ENCODE measurements around the gene AHDC1. TPM values are rescaled to one million over a fixed set of nuclear protein-coding genes. Genes with fewer than 3 reads are reported as not detected.

The AHDC1 gene
- total RNA-seq, 1 experiment from 2014 or later, result 33.7 TPM

GRCh38 chr1:27507960-27508665 is 95.8 kb downstream of the AHDC1 start:
- intact Hi-C loops (cut with micrococcal nuclease), result no loop called here
- DNase-seq (ENCODE audit: low read depth, low spot score), result no peak
- H3K9ac ChIP-seq (ENCODE audit: low read length), result no peak overlapping the region
- H2AFZ ChIP-seq (ENCODE audit: low read depth, low read length, poor library complexity, severe bottlenecking), result no peak overlapping the region
- H3K27me3 ChIP-seq (ENCODE audit: insufficient read depth, low read length), result no peaks in the 10 kb centered on the region
- H3K4me1 ChIP-seq (ENCODE audit: control insufficient read depth in 1 of 2, insufficient read depth in 2 of 2, low read length in 2 of 2), result peaks cover 3 to 26% of the 10 kb centered on the region in 2 experiments; a peak in 3 of 4 replicates
- peak; percentile 78 for ATAC-seq
- H3K9me3 ChIP-seq (ENCODE audit: control insufficient read depth in 1 of 2, insufficient read depth in 1 of 2, low read depth in 1 of 2, low read length in 2 of 2), result no peaks in the 10 kb centered on the region
- ChIA-PET POLR2A (no interaction called here), CTCF (interaction anchor here (1.0 kb wide), 1 partner anchor 49 kb away, joined by 3 read pairs; no protein-coding TSS in a partner anchor), RAD21 (ENCODE audit: low non-redundant PET in 1 of 2, low total read pairs in 2 of 2, uncharacterized antibody in 2 of 2, unreplicated experiment in 2 of 2) (no interaction called here)
- no TSS peak for BruUV-seq (replicated peaks)
- no peak overlapping the region for H3K4me2 ChIP-seq (ENCODE audit: low read length)
- 0 out of 2 replicates have a peak, but pooled peaks have one; percentile 0 for TF ChIP-seq MAX (IDR thresholded peaks at IDR 0.05)
- TF ChIP-seq RAD21 (IDR thresholded peaks at IDR 0.05; ENCODE audit: low read depth), result peak; percentile 37; the same call in 1 of the 2 replicates
- TF ChIP-seq, protein P1, sequence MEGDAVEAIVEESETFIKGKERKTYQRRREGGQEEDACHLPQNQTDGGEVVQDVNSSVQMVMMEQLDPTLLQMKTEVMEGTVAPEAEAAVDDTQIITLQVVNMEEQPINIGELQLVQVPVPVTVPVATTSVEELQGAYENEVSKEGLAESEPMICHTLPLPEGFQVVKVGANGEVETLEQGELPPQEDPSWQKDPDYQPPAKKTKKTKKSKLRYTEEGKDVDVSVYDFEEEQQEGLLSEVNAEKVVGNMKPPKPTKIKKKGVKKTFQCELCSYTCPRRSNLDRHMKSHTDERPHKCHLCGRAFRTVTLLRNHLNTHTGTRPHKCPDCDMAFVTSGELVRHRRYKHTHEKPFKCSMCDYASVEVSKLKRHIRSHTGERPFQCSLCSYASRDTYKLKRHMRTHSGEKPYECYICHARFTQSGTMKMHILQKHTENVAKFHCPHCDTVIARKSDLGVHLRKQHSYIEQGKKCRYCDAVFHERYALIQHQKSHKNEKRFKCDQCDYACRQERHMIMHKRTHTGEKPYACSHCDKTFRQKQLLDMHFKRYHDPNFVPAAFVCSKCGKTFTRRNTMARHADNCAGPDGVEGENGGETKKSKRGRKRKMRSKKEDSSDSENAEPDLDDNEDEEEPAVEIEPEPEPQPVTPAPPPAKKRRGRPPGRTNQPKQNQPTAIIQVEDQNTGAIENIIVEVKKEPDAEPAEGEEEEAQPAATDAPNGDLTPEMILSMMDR (IDR thresholded peaks at IDR 0.05 in 2 of 3, conservative IDR thresholded peaks at IDR 0.05 in 1 of 3; ENCODE audit: borderline replicate concordance in 1 of 3, insufficient read depth in 1 of 3, low read depth in 2 of 3, low read length in 2 of 3), result no peak; a peak in 1 of 6 replicates
- H3K4me3 ChIP-seq (replicated peaks in 1 of 2; ENCODE audit: low read depth in 1 of 2, low read length in 2 of 2), result no peak overlapping the region
- no peaks in the 10 kb centered on the region for H3K36me3 ChIP-seq (ENCODE audit: control insufficient read depth in 1 of 2, insufficient read depth in 2 of 2, low read length in 2 of 2)
- no peaks in the 10 kb centered on the region for H3K79me2 ChIP-seq (ENCODE audit: insufficient read depth, low read length)
- H3K9me2 ChIP-seq (ENCODE audit: insufficient read depth), result no peaks in the 10 kb centered on the region
- no peaks in the 10 kb centered on the region for H4K20me1 ChIP-seq (ENCODE audit: insufficient read depth)
- no peak overlapping the region; the same call in 1 of the 2 replicates for H3K27ac ChIP-seq (ENCODE audit: low read depth, low read length)

GRCh38 chr1:27506703-27507102 is 97.2 kb downstream of the AHDC1 start:
- no peaks in the 10 kb centered on the region for H4K20me1 ChIP-seq (ENCODE audit: insufficient read depth)
- H3K4me3 ChIP-seq (replicated peaks in 1 of 2; ENCODE audit: low read depth in 1 of 2, low read length in 2 of 2), result no peak overlapping the region
- H3K9ac ChIP-seq (ENCODE audit: low read length), result no peak overlapping the region
- ChIA-PET POLR2A (no interaction called here), CTCF (no interaction called here), RAD21 (ENCODE audit: low non-redundant PET in 1 of 2, low total read pairs in 2 of 2, uncharacterized antibody in 2 of 2, unreplicated experiment in 2 of 2) (no interaction called here)
- DNase-seq (ENCODE audit: low read depth, low spot score), result no peak
- H3K79me2 ChIP-seq (ENCODE audit: insufficient read depth, low read length), result no peaks in the 10 kb centered on the region
- intact Hi-C loops (cut with micrococcal nuclease), result no loop called here
- TF ChIP-seq POLR2A (IDR thresholded peaks at IDR 0.05; ENCODE audit: borderline replicate concordance, extremely low read depth, insufficient read depth, insufficient read length) (no peak), CEBPB (IDR thresholded peaks at IDR 0.05; ENCODE audit: low read depth) (no peak), JUND (IDR thresholded peaks at IDR 0.05) (no peak), SP1 (IDR thresholded peaks at IDR 0.05; ENCODE audit: low read depth) (no peak), EZH2 (IDR thresholded peaks at IDR 0.05) (no peak), ELF1 (IDR thresholded peaks at IDR 0.05; ENCODE audit: borderline replicate concordance, low read depth) (no peak), ZNF274 (IDR thresholded peaks at IDR 0.05; ENCODE audit: low read depth, low read length) (no peak), CBX3 (IDR thresholded peaks at IDR 0.05; ENCODE audit: low read depth) (no peak), EZH2phosphoT487 (IDR thresholded peaks at IDR 0.05; ENCODE audit: borderline replicate concordance) (no peak), FOSL1 (IDR thresholded peaks at IDR 0.05; ENCODE audit: low read depth) (no peak)
- TF ChIP-seq, protein P2, sequence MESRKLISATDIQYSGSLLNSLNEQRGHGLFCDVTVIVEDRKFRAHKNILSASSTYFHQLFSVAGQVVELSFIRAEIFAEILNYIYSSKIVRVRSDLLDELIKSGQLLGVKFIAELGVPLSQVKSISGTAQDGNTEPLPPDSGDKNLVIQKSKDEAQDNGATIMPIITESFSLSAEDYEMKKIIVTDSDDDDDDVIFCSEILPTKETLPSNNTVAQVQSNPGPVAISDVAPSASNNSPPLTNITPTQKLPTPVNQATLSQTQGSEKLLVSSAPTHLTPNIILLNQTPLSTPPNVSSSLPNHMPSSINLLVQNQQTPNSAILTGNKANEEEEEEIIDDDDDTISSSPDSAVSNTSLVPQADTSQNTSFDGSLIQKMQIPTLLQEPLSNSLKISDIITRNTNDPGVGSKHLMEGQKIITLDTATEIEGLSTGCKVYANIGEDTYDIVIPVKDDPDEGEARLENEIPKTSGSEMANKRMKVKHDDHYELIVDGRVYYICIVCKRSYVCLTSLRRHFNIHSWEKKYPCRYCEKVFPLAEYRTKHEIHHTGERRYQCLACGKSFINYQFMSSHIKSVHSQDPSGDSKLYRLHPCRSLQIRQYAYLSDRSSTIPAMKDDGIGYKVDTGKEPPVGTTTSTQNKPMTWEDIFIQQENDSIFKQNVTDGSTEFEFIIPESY (IDR thresholded peaks at IDR 0.05; ENCODE audit: extremely low read depth, insufficient replicate concordance, low read length), result no peak
- no peak overlapping the region for H3K4me2 ChIP-seq (ENCODE audit: low read length)
- ATAC-seq, result no peak
- no peaks in the 10 kb centered on the region for H3K27me3 ChIP-seq (ENCODE audit: insufficient read depth, low read length)
- no peaks in the 10 kb centered on the region for H3K9me2 ChIP-seq (ENCODE audit: insufficient read depth)
- no peaks in the 10 kb centered on the region for H3K36me3 ChIP-seq (ENCODE audit: control insufficient read depth in 1 of 2, insufficient read depth in 2 of 2, low read length in 2 of 2)
- H3K4me1 ChIP-seq (ENCODE audit: control insufficient read depth in 1 of 2, insufficient read depth in 2 of 2, low read length in 2 of 2), result peaks cover 3 to 26% of the 10 kb centered on the region in 2 experiments; a peak in 3 of 4 replicates
- H3K9me3 ChIP-seq (ENCODE audit: control insufficient read depth in 1 of 2, insufficient read depth in 1 of 2, low read depth in 1 of 2, low read length in 2 of 2), result no peaks in the 10 kb centered on the region
- H3K27ac ChIP-seq (ENCODE audit: low read depth, low read length), result no peak overlapping the region
- H2AFZ ChIP-seq (ENCODE audit: low read depth, low read length, poor library complexity, severe bottlenecking), result no peak overlapping the region
- no TSS peak for BruUV-seq (replicated peaks)

Measured in HCT116 (cell line).